ENCODE data around the gene MSANTD2.
"Not testable (repeated sequence)": the region's sequence is repeated elsewhere in the genome, so short reads cannot be mapped to it uniquely, and the experiment has no call there.

The MSANTD2 gene

DNA sequence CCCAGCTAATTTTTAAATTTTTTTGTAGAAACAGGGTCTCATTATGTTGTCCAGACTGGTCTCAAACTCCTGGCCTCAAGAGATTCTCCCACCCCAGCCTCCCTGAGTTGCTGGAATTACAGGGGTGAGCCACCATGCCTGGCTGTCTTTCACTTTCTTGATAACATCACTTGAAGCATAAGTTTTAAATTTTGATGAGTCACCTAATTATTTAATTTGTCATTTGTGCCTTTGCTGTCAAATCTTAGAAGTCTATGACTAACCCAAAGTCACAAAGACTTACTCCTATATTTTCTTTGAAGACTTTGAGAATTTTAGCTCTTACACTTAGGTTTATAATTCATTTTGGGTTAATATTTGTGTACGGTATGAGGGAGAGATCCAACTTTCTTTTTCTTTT is 14.5 kb upstream of the MSANTD2 start:
- DNase-seq = no peak

DNA sequence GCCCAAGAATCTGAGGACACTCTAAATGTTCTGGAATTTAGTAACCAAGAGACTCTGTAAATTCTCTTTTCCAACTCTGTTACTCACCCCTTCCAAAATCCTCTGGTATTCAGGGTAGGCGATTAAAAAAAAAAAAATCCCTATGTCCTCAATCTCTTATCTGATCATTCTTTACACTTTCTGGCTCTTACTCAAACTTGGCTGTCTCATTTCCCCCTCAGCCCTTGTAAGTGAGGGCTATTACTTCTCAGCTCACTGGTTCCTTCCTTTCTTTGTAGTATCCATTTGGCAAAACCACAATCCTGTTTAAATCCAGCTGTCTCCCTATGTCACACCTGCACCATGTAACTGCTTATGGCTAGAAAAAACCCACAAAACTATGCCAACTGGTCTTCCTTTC is 12.7 kb upstream of the MSANTD2 start:
- DNase-seq = no peak

DNA sequence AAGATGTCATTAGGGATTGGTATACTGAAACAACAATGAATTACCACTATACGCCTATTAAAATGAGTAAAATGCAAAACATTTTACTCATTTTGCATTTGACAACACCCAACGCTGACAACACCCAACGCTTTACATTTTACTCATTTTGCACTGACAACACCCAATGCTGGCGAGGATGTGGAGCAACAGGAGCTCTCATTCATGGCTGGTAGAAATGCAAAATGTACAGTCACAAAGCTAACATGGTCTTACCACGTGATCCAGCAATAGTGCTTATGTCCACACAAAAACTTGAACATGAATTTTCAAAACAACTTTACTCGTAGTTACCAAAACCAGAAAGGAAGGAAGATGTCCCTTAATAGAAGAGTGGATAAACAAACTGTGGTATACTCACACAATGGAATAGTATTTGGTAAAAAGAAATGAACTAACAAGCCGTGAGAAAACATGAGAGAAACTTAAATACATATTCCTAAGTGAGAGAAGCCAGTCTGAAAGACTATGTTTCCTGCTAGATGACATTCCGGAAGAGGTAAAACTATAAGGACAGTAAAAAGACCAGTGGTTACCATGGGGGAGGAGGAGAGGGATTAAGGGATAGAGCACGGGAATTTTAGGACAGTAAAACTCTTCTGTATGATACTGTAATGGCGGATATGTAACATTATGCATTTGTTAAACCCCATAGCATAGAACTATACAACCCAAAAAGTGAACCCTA is 11.4 kb upstream of the MSANTD2 start:
- no peak for DNase-seq

DNA sequence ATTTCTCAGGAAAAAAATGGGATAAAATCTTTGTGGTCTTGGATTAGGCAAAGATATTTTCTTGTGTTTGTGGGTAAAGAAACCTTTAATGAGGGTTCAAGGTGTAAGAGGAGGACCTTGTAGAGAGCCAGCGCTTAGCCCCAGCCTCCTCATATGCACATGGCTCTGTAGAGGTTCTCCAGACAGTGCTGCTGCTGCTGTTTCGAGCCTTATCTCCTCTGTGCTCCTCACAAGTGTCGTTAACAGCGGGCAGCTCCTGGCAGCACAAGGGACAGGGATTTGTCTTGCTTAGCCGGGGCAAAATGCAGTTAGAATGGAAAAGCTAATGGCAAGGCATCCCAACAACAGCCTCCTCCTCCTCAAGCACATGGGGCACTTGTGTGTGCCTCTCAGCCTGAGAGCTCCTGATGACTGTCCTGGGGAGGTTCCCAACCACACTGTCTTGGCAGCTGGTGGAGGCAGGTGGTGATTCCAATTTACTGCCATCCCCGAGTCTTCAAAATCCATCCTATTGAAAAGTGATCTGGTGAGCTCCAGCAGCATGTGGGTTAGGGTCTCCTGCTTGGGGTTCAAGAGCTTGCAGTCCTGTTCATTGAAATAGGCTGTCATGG is 7.6 kb upstream of the MSANTD2 start:
- DNase-seq = no peak

DNA sequence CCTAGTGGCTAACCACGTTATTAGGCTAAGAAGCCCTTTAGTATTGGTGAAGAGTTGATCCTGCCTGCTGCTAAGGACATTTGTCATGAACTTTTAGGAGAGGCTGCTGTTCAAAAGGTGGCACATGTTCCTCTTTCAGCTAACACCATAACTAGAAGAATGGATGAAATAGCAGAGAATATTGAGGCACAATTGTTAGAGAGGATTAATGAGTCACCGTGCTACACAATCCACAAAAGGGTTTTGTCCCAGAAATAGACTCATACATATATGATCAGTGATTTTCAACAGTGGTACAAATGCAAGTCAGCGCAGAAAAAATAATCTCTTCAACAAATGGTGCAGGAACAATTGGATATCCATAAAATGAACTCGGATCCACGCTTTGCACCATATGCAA is 7.0 kb upstream of the MSANTD2 start:
- DNase-seq = no peak

DNA sequence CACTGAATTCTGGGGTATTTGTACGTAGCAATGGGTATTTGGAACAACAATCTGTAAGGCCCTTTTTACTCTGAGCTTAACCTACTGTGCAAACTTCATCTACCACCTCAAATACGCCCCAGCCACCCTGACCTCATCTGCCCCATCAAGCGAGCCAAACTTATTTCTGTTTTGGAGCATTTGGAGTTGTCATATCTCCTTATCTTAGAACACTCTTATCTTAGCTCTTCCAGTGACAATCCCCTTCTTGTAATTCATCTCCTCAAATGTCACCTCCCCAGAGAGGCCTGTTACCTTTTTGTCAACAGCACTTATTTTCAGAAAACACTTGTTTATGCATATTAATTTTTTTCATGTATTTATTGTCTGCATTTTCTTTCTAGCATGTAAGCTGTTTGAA is 4.7 kb upstream of the MSANTD2 start:
- no peak for DNase-seq

DNA sequence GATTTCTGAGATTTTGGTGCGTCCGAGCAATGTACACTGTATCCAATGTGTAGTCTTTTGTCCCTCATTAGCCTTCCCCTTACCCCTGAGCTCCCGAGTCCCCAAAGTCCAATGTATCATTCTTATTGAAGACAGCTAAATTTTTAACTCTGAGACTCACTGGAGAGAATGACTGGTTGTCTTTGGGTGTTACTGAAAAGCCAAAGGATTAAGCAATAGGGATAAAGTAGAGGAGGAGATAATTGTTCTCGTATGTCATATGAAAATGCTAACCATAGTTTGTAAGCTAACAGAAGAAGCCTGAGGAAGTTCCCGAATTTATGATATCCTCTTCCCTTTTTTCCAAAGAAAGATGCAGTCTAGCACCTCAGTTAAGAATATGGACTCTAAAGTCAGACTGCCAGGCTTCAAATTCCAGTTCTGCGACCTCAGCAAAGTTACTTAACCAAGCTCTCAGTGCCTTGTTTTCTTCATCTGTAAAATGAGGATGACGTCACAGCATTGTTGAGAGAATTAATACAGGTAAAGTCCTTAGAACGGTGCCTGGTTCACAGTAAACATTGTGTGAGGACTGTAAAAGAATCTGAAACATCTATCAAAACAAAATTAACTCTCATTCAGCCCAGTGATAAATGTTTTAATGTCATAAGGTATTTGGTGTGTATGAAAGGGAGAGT is 1.6 kb upstream of the MSANTD2 start:
- DNase-seq = no peak

DNA sequence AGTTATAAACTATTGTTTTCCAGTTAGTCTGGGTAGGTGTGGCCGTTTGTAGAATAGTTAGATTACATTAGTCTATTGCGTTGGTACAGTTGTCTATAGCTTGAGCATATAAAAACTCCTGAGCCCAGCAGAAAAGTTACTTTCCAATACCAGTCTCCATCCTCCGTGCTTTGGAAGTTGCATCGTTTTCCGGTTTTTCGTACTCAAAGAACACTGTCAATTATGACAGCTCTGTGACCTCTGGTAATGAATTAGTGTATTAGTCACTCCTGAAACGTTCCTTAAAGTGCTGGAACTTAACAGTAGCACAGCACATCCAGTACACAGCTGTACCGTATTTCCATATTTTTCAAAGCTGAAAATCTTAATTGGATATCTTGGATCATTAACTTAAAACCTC is 808 bp upstream of the MSANTD2 start:
- DNase-seq = no peak

DNA sequence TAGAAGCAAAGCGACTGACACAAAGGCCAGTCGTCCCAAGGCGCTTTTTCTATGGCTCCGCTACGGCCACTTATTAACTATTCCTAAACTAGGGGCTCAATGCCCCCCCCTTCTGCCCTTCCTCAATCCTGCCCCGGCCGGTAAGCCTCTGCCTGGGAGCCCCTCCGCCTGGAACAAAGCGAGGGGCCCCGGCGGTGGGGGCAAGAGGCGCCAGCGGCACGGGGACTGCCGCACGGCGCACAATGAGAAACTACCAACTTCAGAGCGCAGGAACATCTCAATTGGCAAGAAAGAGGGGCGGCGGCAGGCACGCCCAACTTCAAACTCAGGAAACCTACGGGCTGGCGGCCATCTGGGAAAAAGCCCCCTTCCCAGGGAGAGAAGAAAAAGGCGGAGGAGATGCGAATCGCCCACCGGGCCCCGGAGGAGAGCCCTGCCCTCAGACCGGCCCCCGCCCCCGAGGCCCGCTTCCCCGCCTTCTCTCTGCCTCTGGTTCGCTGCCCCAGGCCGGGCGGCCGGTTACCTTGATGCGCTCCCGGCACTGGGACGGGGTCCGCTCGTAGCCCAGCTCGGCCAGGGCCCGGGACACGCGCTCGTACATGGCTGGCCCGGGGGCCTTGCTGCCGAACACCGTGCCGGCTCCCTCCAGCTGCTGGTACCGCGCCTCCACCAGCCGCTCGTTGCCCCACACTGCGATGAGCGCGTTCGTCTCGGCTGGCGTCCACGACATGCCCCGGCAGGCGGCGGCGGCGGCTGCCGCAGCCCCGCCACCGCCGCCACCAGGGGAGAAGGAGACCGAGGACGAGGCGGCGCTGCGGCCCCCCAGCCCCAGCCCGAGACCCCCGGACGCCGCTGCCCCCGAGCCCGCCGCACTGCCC is 619 bp downstream of the MSANTD2 start:
- DNase-seq = peak; percentile 36

DNA sequence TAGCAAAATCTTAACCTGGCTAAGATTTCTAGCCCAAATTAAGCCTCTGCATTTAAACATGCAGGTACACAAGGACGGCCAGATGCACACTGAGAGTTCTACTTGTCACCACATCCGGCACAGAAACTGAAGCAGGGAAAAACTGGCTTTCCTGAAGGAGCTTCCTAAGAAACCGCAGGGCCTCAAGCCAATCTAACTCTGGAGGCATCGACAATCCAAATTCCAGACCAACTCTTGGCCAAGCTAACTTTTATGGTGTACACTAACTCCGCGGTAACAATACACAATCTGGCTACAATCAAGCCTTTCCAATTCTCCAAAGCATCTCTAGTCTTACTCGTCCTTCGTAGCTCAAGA is 1.2 kb downstream of the MSANTD2 start:
- DNase-seq = no peak

DNA sequence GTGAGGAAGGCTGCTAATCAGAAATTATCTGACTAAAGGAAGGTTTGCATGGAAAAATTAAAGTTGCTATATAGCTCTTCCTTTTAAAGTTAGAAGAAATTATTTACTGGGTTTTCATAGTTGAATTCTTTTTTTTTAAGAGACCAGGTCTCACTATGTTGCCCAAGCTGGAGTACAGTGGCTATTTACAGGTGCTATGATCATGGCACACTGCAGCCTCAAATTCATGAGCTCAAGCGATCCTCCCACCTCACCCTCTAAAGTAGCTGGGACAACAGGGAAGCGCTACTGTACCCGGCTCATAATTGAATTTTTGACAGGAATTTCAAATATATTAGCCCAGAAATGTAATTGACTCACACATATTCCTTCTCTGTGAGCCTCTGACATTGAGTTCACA is 3.9 kb downstream of the MSANTD2 start:
- no peak for DNase-seq

DNA sequence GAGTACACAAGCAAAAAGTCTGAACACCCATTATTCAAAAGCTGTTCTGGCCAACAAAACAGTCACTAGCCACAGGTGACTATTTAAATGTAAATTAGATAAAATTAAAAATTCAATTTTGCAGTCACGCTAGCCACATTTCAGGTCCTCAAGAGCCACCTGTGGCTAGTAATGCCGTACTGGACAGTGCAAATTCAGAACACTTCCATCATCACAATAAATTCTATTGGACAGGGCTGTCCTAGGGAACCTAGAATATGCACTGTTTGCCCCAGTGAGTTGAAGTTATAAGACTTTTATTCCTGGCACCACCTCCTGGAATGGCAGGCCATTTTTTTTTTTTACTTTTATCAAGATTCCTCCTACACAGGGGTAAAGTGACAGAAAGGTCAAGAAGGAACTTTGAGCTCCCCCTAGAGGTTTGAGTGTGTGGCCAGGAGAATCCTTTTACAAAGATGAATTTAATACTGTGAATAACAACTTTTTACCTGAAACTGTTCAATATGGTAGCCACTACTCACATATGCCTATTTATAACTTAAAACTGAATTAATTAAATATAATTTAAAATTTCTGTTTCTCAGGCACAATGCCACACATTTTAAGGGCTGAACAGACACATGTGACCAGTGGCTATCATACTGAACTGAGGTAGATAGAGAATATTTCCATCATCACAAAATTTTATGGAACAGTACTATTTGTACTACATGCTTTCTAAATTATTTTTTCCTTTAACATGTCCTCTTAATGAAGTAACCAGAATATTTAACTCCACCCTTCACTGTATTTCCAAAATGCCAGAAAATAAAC is 6.5 kb downstream of the MSANTD2 start:
- no peak for DNase-seq

DNA sequence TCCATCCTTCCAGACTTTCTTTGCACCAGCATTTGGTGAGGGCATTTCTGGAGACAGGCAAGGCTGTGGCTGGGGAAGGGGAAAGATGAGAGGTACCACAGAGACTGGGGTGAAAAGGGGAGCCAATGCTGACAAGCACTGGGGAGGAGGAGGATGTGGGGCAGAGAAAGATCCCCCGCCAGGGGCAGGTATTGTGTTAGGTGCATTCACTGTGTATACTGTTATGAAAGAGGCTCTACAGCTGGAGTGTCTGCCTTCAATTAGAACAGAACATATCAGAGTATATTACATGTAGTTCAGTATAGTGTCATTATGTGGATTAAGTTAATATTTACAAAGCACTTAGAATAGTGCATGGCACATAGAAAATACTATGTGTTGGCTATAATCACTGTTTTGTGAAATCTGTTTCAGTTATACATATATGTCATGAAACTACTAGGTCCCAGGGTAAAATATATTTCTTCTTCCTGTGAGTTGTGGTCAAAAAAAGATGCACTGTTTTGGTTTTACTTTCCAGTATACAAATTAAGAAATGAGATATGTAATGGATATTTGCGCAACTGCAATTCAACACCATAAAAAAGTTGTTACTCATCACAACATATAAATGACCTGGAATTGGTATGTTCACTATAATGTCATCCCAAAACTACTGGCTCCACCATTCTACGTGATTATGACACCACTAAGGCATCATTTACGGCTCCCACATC is 8.4 kb downstream of the MSANTD2 start:
- DNase-seq = no peak

DNA sequence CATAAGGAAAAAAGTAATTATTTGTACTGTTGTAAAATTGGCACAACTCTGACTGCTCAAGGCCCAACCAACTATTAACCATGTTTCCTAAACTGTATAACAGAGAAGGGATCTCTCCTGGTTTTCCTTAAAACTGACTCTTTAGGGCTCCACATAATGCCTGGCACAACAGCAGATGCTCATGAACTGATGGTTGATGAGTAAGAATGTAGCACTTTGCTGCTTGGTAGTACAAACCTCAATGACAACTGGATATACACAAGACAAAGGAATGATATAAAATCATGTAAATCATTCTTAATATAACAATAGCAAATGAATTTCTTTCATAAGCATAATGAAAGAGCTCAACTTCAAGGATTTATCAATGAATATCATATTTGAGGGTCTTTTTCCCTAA is 11.7 kb downstream of the MSANTD2 start:
- DNase-seq = no peak

DNA sequence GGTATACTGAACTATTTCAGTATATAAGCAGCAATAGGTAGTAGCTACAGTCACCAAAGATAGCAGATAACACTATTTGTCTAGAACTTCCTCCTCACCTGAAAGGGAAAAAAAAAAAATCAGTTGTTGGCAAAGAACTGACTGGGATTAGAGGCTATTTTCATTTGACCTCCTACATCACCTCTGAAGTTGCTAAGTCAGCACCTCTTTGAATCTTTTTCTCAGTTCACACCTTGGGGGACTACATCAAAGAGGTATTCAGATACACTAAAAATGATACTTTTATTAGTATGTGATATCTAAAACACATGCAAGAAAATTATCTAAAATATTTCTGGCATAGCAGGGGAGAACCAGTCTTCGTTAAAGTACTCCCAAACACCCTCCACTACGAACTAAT is 16.2 kb downstream of the MSANTD2 start:
- DNase-seq = no peak

DNA sequence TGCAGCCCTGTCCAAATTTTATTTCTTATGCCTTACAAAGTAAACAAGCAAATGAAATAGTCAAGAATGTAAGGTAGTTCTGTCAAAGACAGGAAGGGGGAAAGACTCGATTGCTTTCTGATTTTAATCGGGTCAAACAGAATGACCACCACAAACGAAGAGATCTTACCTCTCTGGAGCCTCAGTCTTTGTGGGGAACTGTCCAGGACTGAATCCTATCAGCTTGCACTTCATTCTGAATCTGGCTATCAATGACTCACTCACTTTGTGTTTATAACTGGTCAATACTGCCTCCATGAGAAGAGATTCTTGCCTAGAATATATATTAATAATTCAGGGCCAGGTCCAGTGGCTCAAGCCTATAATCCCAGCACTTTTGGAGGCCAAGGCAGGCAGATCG is 17.2 kb downstream of the MSANTD2 start:
- DNase-seq = no peak

DNA sequence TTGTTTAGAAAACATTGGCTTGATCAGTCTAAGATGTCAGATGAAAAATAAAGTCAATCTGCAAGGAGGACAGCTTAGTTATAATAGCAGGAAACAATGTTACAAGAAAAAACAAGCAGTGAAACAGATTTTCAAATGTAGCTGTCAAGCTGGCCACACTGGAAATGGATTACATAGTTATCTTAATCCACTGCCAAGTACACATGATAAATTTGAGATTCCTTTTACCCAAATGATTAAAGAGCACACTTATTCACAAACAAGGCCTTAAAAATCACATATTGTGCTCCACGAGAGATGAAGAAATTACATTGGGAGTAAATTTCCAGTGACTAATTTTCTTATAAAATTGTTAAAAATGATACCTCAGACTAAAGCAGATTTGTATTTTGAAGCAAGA is 20.6 kb downstream of the MSANTD2 start:
- DNase-seq = no peak

DNA sequence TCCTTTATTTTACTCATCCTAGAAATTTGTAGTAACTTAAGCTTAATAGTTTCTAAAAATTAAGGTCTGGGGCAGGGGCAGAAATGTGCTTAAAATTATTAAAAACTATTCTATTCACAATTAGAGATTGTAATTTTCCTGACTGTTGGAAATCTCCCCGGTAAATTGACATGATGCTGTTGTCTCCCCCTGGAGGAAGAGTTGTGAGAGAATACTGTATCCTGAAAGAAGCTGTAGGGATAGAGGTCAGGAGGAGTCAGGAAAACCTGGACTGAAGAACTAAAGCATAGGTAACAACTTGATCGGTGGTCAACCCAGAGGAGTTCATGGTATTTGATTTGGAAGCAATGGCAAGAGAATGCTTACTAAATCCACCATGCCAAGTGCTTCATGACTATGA is 21.9 kb downstream of the MSANTD2 start:
- DNase-seq = no peak

DNA sequence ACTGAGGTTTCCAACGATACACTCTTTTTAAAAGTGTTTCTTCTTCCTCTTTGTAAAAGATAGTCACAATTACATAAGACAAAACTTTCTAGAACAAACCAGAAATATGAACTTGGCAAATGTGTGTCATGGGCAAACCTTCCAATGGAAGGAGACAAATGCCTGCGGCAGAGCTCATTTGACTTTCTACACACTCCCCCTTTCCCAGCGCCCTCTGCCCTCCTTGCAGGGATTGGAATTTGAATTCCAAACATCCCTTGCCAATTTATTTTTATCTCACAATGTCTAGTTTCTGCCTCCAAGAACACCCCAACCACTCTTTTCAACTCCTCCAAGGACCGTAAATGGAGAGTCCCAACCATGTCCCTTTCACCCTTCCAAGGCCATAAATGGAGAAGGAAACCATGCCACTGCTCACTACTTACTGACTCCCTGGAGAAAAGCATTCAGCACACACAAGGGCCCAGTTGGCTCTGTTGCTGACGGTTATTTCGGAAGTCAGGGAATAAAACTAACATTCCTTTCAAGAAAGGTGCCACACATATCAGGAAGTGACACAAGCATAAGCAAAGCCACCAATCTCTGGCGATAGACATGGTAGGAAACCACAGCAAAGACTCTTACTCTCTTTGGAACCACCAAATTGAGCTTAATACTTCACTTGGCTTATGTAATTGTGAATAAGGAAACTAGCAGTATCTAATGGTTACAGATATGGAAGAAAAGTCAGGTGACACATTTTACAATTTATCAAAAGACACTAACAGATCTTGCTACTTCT is 23.2 kb downstream of the MSANTD2 start:
- DNase-seq = no peak

DNA sequence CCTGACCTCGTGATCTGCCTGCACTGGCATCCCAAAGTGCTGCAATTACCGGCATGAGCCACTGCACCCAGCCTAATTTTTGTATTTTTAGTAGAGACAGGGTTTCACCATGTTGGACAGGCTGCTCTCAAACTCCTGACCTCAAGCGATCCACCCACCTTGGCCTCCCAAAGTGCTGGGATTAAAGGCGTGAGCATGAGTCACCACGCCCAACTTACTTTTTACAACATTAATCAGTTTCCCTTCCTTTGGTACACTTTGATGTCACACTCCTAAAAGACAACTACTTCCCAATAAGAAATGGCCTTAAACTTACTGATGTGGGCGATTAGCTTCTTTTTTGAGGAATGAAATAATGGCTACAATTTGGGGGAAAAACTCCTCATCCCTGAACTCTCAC is 29.2 kb downstream of the MSANTD2 start:
- DNase-seq = not testable (repeated sequence)

Measured in CD4-positive, alpha-beta T cell treated with Interleukin-15 for 1 hour (primary cell).